Stimulated activated CD4-positive, alpha-beta T cell treated with anti-CD3 and anti-CD28 coated beads, Interleukin-1b, Interleukin-23, amount 100 ng/mL, for 1 hour (primary cell): ENCODE data around the gene KIAA1549.

Experiments
- DNase-seq, 2 donors: peaks; one replicate each; pipeline ENCODE4 v3.0.0-alpha.2; 2020; ENCODE audit warnings: low read depth in 2 of 2

Gene KIAA1549

GRCh38 chr7:138907201-138907847 is 73.9 kb downstream of the KIAA1549 start:
- no peak for DNase-seq

DNA sequence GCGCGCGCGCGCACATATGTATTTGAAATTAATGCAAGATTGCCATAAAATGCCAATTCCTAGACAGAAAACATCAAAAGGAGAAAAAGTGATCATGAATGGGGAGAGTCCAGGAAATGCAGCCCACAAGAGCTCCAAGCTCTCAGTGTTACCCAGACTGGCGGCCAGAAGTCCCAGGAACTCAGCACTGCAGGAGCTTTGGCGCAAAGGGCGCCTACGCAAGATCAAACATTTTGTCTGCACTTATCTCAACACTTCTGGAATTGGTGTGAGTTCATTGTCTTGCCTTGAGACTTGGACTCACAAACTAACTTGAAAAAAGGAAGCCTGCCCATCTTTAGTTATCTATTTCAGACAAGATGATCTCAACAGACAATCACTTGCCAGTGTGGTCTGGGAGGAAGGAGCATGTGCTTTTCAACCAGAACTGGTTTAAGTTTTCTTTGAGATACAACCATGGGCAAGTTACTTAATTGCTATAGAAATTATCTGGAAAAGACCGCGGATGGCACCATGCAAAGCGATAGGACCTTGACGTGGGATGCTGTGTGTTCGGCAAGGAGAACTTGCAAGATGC is 77.2 kb downstream of the KIAA1549 start:
- DNase-seq: no peak

DNA sequence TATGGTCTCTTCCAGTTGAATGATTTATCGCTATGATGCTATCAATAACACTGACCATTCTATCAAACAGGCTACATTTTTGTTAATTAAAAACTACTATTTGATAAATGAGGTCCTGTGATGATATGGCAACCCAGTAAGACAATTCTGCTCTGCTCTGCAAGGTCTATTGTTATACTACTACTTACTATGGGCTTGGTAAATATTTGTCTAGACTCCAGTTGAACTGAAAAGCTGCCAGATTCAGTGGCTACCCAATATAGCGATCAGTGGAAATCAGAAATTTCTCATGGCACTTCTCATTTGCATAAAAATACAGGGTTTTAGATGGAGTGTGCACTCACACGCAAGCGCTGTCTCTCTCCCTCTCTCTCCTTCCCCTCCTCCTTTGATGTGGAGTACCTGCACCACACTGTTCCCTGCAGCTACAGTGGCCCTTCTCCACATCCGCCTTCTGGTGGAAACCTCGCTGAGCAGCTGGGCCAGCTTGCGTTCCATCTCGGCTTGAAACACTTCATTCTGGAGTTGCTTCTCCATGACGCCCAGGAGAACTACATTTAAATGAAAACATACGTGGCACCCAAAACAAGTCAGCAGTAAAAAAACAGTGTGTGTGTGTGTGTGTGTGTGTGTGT is 77.9 kb downstream of the KIAA1549 start:
- DNase-seq: peak; percentile 12 to 51

- no peak for DNase-seq
Observed at GRCh38 chr7:138902161-138902560, 79.0 kb downstream of the KIAA1549 start.

GRCh38 chr7:138900035-138900828 is 81.0 kb downstream of the KIAA1549 start:
- no peak for DNase-seq

DNA sequence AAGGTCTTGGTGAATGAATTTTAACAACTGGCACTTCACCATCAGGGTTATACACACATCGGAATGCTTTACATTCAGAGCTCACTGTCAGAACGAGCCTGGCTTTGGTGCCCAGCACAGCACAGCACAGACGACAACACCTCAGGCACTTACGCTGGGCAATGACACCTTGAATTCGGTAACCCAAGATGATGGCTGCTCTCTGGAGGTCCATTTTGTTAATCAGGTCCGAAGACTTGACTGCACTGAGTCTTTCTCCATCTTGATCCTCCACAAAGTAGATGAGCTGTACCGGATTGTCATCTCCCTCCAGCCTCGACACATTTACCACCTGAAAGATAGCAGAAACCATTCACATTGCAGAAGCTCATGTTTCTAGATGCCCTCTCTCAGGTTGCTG is 82.4 kb downstream of the KIAA1549 start:
- DNase-seq: no peak

- no peak for DNase-seq
Observed at GRCh38 chr7:138898255-138898654, 82.9 kb downstream of the KIAA1549 start.

DNA sequence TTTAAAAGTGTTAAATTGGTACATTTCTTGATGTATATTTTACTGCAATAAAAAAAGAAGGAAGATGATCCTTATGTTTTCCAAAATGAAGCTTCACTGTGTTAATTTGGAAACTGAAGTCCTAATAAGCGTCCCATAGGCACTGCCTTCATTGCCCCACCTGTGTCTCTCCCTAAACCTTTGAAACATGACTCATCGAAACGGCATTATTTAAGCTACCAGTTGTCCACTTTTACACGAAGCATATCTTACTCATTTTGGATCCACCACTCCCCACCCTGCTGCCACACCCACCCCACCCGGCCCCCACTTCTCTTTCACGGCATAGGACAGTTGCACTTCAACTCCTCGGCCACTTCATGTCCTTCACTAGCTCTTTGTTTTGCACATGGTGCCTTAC is 85.5 kb downstream of the KIAA1549 start:
- DNase-seq: no peak

DNA sequence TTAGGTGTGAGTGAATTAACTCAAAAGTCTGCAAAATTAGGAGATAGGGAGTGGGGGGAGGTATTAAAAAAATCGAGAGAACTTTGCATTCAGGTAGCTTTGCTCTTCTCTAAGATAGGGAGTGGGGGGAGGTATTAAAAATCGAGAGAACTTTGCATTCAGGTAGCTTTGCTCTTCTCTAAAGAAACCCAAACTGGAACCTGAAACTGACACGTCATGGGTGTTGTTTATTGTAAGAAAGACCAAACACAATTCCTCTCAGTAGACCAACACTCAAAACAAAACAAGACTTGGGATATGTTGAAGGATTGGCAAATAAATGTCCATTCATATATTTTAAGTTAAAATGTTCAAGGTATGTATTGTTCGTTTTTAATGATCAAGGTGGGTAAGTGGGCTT is 87.9 kb downstream of the KIAA1549 start:
- no peak for DNase-seq

DNA sequence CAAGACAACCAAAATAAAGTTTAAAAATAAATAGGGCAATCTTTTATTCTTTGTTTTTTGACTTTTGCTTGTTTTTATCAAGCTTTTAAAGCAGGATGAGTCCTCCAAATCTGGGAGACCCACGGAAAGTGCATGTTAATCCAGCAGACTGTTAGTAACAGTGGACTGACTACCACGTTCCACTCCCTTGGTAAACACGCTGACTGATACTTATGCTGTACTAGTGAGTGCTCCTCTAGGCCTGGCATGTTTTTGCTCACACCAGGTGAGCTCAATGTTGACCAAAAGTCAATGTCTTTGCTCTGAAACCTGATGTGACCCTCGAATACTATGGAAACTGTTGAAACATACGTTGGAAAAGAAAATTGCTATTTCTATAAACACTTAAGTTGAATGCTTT is 88.4 kb downstream of the KIAA1549 start:
- DNase-seq: no peak

DNA sequence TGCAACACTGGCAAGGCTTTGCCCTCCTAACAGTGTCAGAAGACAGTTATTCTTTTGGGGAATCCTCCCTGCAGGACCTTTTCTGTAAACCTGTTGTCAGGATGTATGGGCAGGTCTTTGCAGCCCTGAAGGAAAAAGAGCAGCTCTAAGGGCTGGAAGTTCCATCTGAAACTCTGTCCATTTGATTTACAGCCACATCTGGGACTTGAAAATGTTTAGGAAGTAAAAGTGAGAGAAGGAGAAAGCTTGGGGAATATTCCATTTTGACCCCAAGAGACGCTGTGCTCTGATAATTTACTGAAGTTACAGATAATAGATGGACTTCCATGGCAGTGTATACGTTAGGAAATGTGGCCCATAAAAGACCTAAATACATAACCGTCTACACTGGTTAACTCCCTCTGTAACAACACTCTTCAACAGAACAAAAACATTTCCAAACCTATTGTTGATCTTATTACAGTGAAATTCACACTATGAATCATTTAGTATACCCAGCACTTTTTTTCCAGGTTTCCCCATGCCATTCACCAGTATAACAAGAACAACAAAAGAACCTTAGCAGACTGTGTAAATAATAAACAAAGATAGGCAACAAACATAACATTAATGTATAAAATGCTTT is 89.1 kb downstream of the KIAA1549 start:
- no peak for DNase-seq

DNA sequence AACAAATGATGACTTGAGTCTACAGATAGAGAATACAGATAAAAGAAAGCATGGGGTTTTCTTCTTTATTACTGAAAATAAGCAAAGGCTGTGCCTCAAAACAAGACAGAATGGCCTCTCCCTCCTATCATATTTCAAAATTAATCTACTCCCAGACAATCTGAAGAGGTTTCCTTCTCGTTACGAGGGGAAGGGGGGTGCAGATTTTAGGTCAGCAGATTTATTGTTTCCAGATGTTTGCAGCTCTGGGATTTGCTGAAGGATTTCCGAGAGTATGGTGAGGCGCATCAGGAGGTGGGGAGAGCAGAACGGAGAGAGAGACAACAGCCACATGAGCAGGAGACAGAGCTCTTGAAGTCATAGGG is 89.8 kb downstream of the KIAA1549 start:
- no peak for DNase-seq

DNA sequence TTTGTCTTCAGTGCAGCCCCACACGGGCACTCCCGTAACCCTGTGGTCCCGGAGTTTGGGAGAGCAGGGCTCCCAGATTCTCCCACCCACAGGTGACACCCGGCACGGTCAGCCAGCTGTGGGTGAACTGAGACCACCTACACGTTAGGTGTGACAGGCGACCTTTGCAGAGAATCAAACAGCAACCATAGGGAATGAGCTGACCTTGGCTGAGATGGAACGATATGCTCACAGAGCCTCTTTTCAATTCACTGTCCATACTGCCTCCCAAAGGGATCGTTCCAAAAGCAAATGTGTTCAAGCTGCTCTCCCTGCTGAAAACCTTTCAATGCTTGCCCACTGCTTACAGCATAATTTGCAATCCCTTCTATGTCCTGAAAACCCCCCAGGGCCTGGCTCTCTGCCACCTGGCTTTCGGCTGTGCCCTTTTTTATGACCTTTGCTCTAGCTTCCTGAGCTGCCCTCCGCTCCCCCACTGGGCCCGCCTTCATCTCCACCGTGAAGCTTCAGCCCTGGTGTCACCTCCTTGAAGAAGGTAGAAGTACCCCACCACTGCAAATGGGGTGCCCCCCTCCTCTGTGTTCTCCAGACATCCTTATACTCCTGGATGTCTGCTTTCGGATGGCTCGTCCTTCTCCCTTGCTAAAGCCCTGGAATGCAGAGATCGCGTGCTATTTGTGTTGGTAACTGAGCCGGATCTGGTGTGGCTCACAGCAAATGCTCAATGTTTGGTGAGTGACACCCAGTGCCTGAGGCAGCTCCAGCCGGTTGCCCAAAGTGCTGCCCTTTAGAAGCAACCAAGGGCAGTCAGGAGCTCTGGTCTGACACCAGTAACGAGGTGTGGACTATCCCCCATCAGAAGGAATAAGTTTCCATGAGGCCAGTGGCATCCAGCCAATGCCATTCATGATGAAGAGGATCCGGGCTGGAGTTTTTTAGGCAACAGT is 90.4 kb downstream of the KIAA1549 start:
- DNase-seq: no peak

DNA sequence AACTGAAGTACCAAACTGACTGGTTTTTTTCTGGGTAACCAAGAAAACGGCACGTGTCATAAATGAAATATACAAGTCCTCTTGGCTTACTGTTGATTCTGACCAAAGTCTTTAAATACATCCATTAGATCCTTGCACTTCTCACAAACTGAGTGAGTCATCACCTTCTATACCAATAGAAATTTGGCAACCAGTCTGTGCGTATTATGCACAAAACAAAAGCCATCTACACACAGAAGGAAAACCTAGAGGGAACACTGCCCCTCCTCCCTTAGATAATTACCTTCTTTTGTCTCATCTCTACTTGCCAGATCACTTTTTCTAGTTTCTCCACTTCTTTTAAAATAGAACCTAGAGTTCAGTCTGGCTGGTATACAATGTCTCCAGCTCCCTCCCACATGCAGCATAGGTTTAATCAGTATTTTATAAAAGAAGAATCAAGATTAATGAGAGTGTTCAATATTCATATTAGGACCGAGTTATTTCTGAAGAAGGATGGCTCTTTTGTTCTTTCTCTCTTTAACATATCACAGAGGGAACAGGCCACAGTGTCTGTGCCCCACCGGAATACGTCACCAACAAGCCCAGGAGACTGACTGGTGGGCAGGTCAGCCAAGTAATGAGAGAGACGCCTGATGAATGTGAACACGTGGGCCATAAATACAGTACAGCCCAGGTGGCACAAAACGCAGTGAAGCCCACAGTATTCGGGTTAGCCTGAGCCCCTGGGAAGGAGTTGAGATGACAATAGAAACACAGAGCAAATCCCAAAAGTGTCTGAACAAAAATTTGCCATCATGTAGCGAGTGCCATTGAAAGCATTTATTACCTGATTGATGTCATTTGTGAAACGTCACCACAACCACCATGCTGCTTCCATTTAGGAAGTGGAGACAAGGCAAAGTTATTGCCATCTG is 91.3 kb downstream of the KIAA1549 start:
- DNase-seq: no peak

DNA sequence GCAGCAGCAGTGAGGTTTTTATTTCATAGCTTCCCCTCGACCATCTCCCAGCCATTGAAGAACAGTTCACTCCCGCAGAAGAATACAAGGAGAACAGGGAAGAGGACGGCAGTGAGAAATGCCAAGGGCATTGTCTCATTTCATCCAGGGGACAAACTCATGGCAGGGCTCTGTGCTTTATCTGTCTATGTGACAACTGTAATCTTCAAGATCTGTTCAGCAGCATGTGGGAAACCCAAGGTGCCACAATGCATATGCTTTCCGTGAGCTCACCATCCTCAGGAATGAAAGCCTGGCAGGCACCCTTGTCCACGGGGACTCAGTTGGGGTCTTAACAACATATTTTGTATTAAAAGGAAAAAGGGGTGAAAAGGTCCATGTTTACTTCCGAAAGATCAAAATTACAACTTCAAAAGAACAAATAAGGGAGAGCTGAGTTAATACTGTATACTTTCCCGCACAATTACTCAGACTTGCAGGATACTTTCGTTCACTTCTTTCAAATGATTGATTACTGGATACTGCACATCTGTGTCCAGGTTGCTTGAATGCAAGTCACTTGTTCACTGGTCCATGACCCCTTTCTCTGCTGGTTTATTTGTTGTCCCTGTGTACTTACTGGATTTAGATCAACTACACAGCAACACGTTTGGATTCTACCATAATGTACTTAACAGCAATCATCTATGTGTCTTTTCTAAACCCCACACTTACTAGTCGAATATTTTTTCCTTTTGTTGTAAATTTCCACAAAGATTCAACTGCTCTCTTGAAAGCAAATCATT is 93.1 kb downstream of the KIAA1549 start:
- no peak for DNase-seq

DNA sequence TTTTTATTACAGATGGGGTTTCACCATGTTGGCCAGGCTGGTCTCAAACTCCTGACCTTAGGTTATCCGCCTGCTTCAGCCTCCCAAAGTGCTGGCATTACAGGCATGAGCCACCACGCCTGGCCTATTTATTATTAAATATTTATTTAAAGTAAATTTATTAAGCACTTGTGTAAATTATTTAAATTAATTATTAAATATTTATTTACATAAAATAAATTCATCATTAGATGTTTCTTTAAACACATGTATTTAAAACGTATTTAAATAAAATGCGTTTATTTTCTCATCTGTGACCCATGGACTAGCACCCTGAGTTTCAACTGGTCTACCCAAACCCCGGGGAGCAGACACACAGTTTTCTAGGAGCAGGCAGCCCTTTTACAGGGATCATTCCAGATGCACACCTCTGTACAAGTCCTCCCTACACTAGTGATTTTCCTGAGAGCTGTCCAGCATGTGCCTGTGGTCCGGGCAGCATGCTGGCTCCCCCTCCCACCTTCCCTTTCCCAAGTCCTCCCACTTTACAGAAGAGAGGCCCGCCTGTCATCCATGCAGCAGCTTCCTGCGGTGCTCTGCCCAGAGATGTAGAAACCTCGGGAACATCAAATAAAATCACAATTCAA is 94.0 kb downstream of the KIAA1549 start:
- no peak for DNase-seq

- no peak for DNase-seq
Observed at GRCh38 chr7:138886501-138886917, 94.7 kb downstream of the KIAA1549 start.

DNA sequence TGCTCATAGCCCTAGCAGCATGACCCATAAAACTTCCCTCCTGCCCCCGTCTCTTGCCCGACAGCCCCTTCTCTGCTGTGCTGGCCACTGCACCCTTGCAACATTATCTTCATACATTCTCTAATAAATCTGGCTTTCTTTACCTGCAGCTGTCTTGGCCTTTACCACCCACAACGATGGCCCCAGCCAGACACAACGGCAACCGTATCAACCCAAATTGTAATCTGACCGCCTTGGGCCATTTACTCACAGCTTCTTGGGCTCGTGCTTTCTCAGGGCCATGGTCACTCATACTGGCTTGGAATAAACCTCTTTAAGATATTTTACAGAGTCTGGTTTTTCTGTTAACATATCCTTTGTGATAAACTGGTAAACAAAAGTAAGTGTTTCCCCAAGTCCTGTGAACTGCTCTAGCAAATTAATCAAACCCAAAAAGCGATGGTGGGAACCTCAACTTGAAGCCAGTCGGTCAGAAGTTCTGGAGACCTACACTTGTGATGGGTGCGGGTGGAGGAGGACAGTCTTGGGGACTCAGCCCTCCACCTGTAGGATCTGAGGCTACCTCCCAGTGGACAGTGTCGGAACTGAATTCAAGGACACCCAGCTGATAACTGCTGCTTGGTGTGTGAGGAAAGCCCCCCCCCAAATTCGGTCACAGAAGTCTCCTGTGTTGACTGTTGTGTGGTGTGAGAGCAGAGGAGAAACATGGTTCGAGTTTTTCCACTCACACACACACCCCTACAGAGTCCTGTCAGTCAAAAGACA is 95.6 kb downstream of the KIAA1549 start:
- DNase-seq: no peak
